ENCODE results near the gene TNS1.

DNA sequence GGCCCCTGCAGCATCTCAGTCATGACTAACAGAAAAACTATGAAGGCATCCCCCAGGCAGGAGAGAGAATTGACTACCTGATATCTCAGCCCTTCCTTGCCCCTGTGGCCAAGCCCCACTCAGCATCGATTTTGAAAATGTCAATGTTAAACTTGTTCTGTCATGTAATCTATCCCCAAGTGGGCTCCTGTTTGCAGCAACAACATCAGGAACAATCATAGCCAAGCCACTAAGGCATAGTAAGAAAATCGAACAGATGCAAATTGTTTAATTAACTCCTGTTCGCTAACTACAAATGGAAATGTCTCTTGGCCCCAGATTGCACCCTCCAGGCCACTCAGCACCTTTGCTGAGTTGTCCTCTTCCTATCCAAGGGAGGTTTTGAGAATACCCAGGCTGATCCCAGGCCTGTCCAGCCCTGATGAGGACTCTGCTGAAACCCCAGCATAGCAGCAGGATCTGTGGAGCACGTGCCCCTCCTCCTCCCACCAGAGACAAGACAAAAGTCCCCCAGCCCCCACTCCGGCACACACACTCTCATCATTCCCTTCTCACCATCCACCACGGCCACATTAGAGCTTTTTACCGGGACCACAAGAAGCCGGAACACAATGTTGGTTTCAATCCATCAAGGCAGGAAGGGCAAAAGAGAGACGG, 150.1 kb downstream of the TNS1 start:
- TF ChIP-seq CTCF (IDR thresholded peaks at IDR 0.05) (no peak), YY1 (IDR thresholded peaks at IDR 0.05; ENCODE audit: low read depth) (no peak), RAD21 (IDR thresholded peaks at IDR 0.05; ENCODE audit: low read length) (no peak), EZH2phosphoT487 (IDR thresholded peaks at IDR 0.05; ENCODE audit: borderline replicate concordance, low read depth) (no peak), POLR2AphosphoS5 (IDR thresholded peaks at IDR 0.05; ENCODE audit: low read depth, low read length) (no peak), REST (IDR thresholded peaks at IDR 0.05; ENCODE audit: low read depth, low read length) (no peak), TCF12 (IDR thresholded peaks at IDR 0.05) (no peak), EP300 (IDR thresholded peaks at IDR 0.05; ENCODE audit: borderline replicate concordance in 1 of 2, low read depth in 1 of 2, low read length in 1 of 2) (no peak), RFX5 (IDR thresholded peaks at IDR 0.05; ENCODE audit: low read length) (no peak), RXRA (IDR thresholded peaks at IDR 0.05; ENCODE audit: borderline replicate concordance, low read depth) (no peak)
